ENCODE data around the gene ST13. TPM values are rescaled to one million over a fixed set of nuclear protein-coding genes. Genes with fewer than 3 reads are reported as not detected.

ST13 gene
- total RNA-seq, 4 donors from 2014 or later, result 159 to 246 (median 210) TPM

DNA sequence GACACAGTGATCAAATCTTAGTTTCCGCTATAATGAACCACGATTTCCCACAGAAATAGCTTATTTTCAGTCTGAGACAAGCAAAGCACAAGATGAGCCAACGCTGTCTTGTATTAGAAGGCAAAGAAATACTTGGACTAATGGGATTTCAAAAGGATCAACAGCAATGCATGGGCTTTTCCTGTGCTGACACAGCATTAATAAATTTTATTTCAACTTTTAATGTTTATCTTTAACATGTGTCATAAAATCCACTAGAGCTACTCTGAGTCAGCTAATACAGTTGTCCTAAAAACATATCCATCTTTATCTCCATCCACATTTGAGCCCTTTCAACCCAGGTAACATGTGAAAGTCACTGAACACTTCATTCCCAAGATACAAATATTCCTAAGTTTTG lies 21.8 kb downstream of the ST13 start:
- TF ChIP-seq, protein P1, sequence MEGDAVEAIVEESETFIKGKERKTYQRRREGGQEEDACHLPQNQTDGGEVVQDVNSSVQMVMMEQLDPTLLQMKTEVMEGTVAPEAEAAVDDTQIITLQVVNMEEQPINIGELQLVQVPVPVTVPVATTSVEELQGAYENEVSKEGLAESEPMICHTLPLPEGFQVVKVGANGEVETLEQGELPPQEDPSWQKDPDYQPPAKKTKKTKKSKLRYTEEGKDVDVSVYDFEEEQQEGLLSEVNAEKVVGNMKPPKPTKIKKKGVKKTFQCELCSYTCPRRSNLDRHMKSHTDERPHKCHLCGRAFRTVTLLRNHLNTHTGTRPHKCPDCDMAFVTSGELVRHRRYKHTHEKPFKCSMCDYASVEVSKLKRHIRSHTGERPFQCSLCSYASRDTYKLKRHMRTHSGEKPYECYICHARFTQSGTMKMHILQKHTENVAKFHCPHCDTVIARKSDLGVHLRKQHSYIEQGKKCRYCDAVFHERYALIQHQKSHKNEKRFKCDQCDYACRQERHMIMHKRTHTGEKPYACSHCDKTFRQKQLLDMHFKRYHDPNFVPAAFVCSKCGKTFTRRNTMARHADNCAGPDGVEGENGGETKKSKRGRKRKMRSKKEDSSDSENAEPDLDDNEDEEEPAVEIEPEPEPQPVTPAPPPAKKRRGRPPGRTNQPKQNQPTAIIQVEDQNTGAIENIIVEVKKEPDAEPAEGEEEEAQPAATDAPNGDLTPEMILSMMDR (IDR thresholded peaks at IDR 0.05; ENCODE audit: low read depth), result no peak

GRCh38 chr22:40829131-40829530 lies 27.3 kb downstream of the ST13 start:
- TF ChIP-seq, protein P1 (IDR thresholded peaks at IDR 0.05; ENCODE audit: low read depth), result no peak

DNA sequence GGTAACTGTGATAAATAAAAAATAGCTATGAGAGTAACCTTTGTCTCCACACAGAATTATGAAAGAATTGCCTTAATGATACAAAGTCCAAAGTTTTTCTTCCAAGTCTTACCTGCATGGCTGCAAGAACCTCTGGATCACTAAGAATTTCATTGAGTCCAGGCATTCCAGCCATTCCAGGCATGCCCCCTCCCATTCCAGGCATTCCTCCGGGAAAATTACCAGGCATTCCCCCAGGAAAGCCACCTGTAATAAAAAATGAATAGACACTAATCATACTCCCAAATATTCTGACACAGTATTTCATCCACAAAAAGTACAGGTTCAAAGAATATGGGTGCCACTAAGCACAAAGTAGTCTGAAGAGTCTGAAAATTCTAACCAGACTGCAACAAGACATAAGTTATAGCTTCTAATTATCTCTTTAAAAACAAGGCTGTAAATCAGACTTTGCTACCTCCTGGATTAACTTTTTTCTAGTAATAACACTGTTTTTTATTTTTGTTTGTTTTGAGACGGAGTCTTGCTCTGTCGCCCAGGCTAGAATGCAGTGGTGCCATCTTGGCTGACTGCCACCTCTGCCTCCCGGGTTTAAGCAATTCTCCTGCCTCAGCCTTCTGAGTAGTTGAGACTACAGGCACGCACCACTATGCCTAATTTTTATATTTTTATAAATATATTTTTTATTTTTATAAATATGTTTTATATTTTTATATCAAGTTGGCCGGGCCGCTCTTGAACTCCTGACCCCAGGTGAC lies 29.3 kb downstream of the ST13 start:
- TF ChIP-seq, protein P1 (IDR thresholded peaks at IDR 0.05; ENCODE audit: low read depth), result no peak

- TF ChIP-seq, protein P1 (IDR thresholded peaks at IDR 0.05; ENCODE audit: low read depth), result no peak
Observed at GRCh38 chr22:40823426-40823825, 33.0 kb downstream of the ST13 start.

- TF ChIP-seq, protein P1 (IDR thresholded peaks at IDR 0.05; ENCODE audit: low read depth), result no peak
Observed at GRCh38 chr22:40819599-40820140, 36.8 kb downstream of the ST13 start.

- TF ChIP-seq, protein P1 (IDR thresholded peaks at IDR 0.05; ENCODE audit: low read depth), result no peak
Observed at GRCh38 chr22:40818747-40819598, 37.5 kb downstream of the ST13 start, which contains the start of gene SLC25A17. Gene SLC25A17 (minus strand): TSS chr22:40819346. CDS start chr22:40819248, 98 bp downstream.
